ENCODE results near the gene DTX4. TPM values are rescaled to one million over a fixed set of nuclear protein-coding genes. Genes with fewer than 3 reads are reported as not detected.
"Not testable (repeated sequence)": the region's sequence is repeated elsewhere in the genome, so short reads cannot be mapped to it uniquely, and the experiment has no call there.

The DTX4 gene
- 9.9 TPM for total RNA-seq

GRCh38 chr11:59171508-59172322 lies at the start of gene DTX4:
Gene DTX4, plus strand, starts transcription at chr11:59172132. Its CDS starts 464 bp downstream, at chr11:59172596.
- Histone ChIP-seq H3K4me3 (ENCODE audit: low read length in 3 of 3) (peak within 1 kb of the TSS; percentile 77 to 81 (median 78)), H3K27me3 (ENCODE audit: control insufficient read depth in 3 of 3, insufficient read depth in 3 of 3, low read length in 3 of 3) (peaks cover 6 to 11% (median 9%) of the 10 kb centered on the region in 3 donors), H3K4me1 (ENCODE audit: control insufficient read depth in 3 of 3, insufficient read depth in 3 of 3, low read length in 3 of 3) (peaks cover 7 to 17% (median 12%) of the 10 kb centered on the region in 3 donors), H3K36me3 (ENCODE audit: control insufficient read depth in 3 of 3, insufficient read depth in 3 of 3, low read length in 3 of 3) (no peaks in the 10 kb centered on the region), H3K9ac (ENCODE audit: low read depth in 1 of 3, low read length in 3 of 3) (peak within 1 kb of the TSS in 2 of 3 donors; percentile 48 to 50), H3K9me3 (ENCODE audit: control insufficient read depth in 3 of 3, low read length in 3 of 3) (no peaks in the 10 kb centered on the region), H3K27ac (ENCODE audit: low read depth, low read length) (no peak within 1 kb of the TSS)

GRCh38 chr11:59135648-59136461 lies 36.1 kb upstream of the DTX4 start:
- Histone ChIP-seq H3K9me3 (ENCODE audit: control insufficient read depth in 3 of 3, low read length in 3 of 3) (no peaks in the 10 kb centered on the region), H3K4me1 (ENCODE audit: control insufficient read depth in 3 of 3, insufficient read depth in 3 of 3, low read length in 3 of 3) (peaks cover 0 to 6% (median 2%) of the 10 kb centered on the region in 3 donors), H3K4me3 (ENCODE audit: low read length in 3 of 3) (peak overlapping the region; percentile 32 to 56 (median 35)), H3K36me3 (ENCODE audit: control insufficient read depth in 3 of 3, insufficient read depth in 3 of 3, low read length in 3 of 3) (peaks cover 0 to 2% (median 0%) of the 10 kb centered on the region in 3 donors), H3K9ac (ENCODE audit: low read depth in 1 of 3, low read length in 3 of 3) (peak overlapping the region in 2 of 3 donors; percentile 56 to 61), H3K27ac (ENCODE audit: low read depth, low read length) (no peak overlapping the region), H3K27me3 (ENCODE audit: control insufficient read depth in 3 of 3, insufficient read depth in 3 of 3, low read length in 3 of 3) (no peaks in the 10 kb centered on the region)

GRCh38 chr11:59136551-59136950 lies 35.4 kb upstream of the DTX4 start:
- H3K9me3 ChIP-seq (ENCODE audit: control insufficient read depth in 3 of 3, low read length in 3 of 3); H3K4me1 ChIP-seq (ENCODE audit: control insufficient read depth in 3 of 3, insufficient read depth in 3 of 3, low read length in 3 of 3); H3K9ac ChIP-seq (ENCODE audit: low read depth in 1 of 3, low read length in 3 of 3); H3K4me3 ChIP-seq (ENCODE audit: low read length in 3 of 3); H3K27ac ChIP-seq (ENCODE audit: low read depth, low read length); H3K36me3 ChIP-seq (ENCODE audit: control insufficient read depth in 3 of 3, insufficient read depth in 3 of 3, low read length in 3 of 3); H3K27me3 ChIP-seq (ENCODE audit: control insufficient read depth in 3 of 3, insufficient read depth in 3 of 3, low read length in 3 of 3): not testable (repeated sequence)

- Histone ChIP-seq H3K27me3 (ENCODE audit: control insufficient read depth in 3 of 3, insufficient read depth in 3 of 3, low read length in 3 of 3) (no peaks in the 10 kb centered on the region), H3K9ac (ENCODE audit: low read depth in 1 of 3, low read length in 3 of 3) (no peak overlapping the region), H3K4me1 (ENCODE audit: control insufficient read depth in 3 of 3, insufficient read depth in 3 of 3, low read length in 3 of 3) (peaks cover 2 to 9% (median 4%) of the 10 kb centered on the region in 3 donors), H3K9me3 (ENCODE audit: control insufficient read depth in 3 of 3, low read length in 3 of 3) (no peaks in the 10 kb centered on the region), H3K4me3 (ENCODE audit: low read length in 3 of 3) (no peak overlapping the region), H3K36me3 (ENCODE audit: control insufficient read depth in 3 of 3, insufficient read depth in 3 of 3, low read length in 3 of 3) (no peaks in the 10 kb centered on the region), H3K27ac (ENCODE audit: low read depth, low read length) (no peak overlapping the region)
These were observed 34.7 kb upstream of the DTX4 start for GRCh38 chr11:59137190-59137589.

- Histone ChIP-seq H3K27me3 (ENCODE audit: control insufficient read depth in 3 of 3, insufficient read depth in 3 of 3, low read length in 3 of 3) (no peaks in the 10 kb centered on the region), H3K4me1 (ENCODE audit: control insufficient read depth in 3 of 3, insufficient read depth in 3 of 3, low read length in 3 of 3) (peaks cover 4 to 15% (median 12%) of the 10 kb centered on the region in 3 donors), H3K36me3 (ENCODE audit: control insufficient read depth in 3 of 3, insufficient read depth in 3 of 3, low read length in 3 of 3) (no peaks in the 10 kb centered on the region), H3K27ac (ENCODE audit: low read depth, low read length) (no peak overlapping the region), H3K9me3 (ENCODE audit: control insufficient read depth in 3 of 3, low read length in 3 of 3) (no peaks in the 10 kb centered on the region), H3K9ac (ENCODE audit: low read depth in 1 of 3, low read length in 3 of 3) (no peak overlapping the region), H3K4me3 (ENCODE audit: low read length in 3 of 3) (no peak overlapping the region)
These were observed 33.3 kb upstream of the DTX4 start for GRCh38 chr11:59138643-59139042.

- Histone ChIP-seq H3K9ac (ENCODE audit: low read depth in 1 of 3, low read length in 3 of 3) (no peak overlapping the region), H3K4me3 (ENCODE audit: low read length in 3 of 3) (no peak overlapping the region)
These were observed 30.7 kb upstream of the DTX4 start for GRCh38 chr11:59141191-59141590.

GRCh38 chr11:59141673-59142460 lies 30.1 kb upstream of the DTX4 start:
- Histone ChIP-seq H3K9me3 (ENCODE audit: control insufficient read depth in 3 of 3, low read length in 3 of 3) (no peaks in the 10 kb centered on the region), H3K27me3 (ENCODE audit: control insufficient read depth in 3 of 3, insufficient read depth in 3 of 3, low read length in 3 of 3) (no peaks in the 10 kb centered on the region), H3K9ac (ENCODE audit: low read depth in 1 of 3, low read length in 3 of 3) (peak overlapping the region; percentile 83 to 90 (median 90)), H3K4me1 (ENCODE audit: control insufficient read depth in 3 of 3, insufficient read depth in 3 of 3, low read length in 3 of 3) (peaks cover 9 to 34% (median 24%) of the 10 kb centered on the region in 3 donors), H3K4me3 (ENCODE audit: low read length in 3 of 3) (peak overlapping the region; percentile 76 to 94 (median 89)), H3K36me3 (ENCODE audit: control insufficient read depth in 3 of 3, insufficient read depth in 3 of 3, low read length in 3 of 3) (no peaks in the 10 kb centered on the region), H3K27ac (ENCODE audit: low read depth, low read length) (peak overlapping the region; percentile 87)

More at GRCh38 chr11:59141191-59141590, 30.7 kb upstream of the DTX4 start:
- Histone ChIP-seq H3K36me3 (ENCODE audit: control insufficient read depth in 3 of 3, insufficient read depth in 3 of 3, low read length in 3 of 3) (no peaks in the 10 kb centered on the region), H3K27me3 (ENCODE audit: control insufficient read depth in 3 of 3, insufficient read depth in 3 of 3, low read length in 3 of 3) (no peaks in the 10 kb centered on the region), H3K4me1 (ENCODE audit: control insufficient read depth in 3 of 3, insufficient read depth in 3 of 3, low read length in 3 of 3) (peaks cover 9 to 34% (median 24%) of the 10 kb centered on the region in 3 donors), H3K9me3 (ENCODE audit: control insufficient read depth in 3 of 3, low read length in 3 of 3) (no peaks in the 10 kb centered on the region), H3K27ac (ENCODE audit: low read depth, low read length) (no peak overlapping the region)

- Histone ChIP-seq H3K27me3 (ENCODE audit: control insufficient read depth in 3 of 3, insufficient read depth in 3 of 3, low read length in 3 of 3) (no peaks in the 10 kb centered on the region), H3K36me3 (ENCODE audit: control insufficient read depth in 3 of 3, insufficient read depth in 3 of 3, low read length in 3 of 3) (no peaks in the 10 kb centered on the region), H3K4me1 (ENCODE audit: control insufficient read depth in 3 of 3, insufficient read depth in 3 of 3, low read length in 3 of 3) (peaks cover 9 to 34% (median 24%) of the 10 kb centered on the region in 3 donors), H3K9me3 (ENCODE audit: control insufficient read depth in 3 of 3, low read length in 3 of 3) (no peaks in the 10 kb centered on the region), H3K27ac (ENCODE audit: low read depth, low read length) (peak within 1 kb of the TSS; percentile 87), H3K9ac (ENCODE audit: low read depth in 1 of 3, low read length in 3 of 3) (peak within 1 kb of the TSS; percentile 83 to 90 (median 90)), H3K4me3 (ENCODE audit: low read length in 3 of 3) (peak within 1 kb of the TSS; percentile 76 to 94 (median 89))
These were observed 29.1 kb upstream of the DTX4 start, which contains the start of gene FAM111A for GRCh38 chr11:59142530-59143507. Gene FAM111A, plus strand, starts transcription at chr11:59142856. Its CDS starts 6,017 bp downstream, at chr11:59148873.
